Left ventricle myocardium inferior (tissue), 1 donor: ENCODE data around the gene RALA. TPM values are rescaled to one million over a fixed set of nuclear protein-coding genes. Genes with fewer than 3 reads are reported as not detected.

Experiments used
- DNase-seq: peaks from one replicate; pipeline ENCODE4 v3.0.0-alpha.2; 2020
- H3K27ac ChIP-seq: fragments of 200-600 bp; replicated peaks from 2 replicates; pipeline ENCODE4 v1.8.0; 2021
- H3K27me3 ChIP-seq: fragments of 200-600 bp; 2 replicates; pipeline ENCODE4 v1.8.0; 2021; ENCODE audit warnings: low read depth
- H3K36me3 ChIP-seq: fragments of 200-600 bp; 2 replicates; pipeline ENCODE4 v1.8.0; 2021
- H3K4me1 ChIP-seq: fragments of 200-600 bp; 2 replicates; pipeline ENCODE4 v1.8.0; 2021
- H3K4me3 ChIP-seq: fragments of 200-600 bp; 2 replicates; pipeline ENCODE4 v1.8.0; 2021; ENCODE audit warnings: mild to moderate bottlenecking, moderate library complexity
- H3K9me3 ChIP-seq: fragments of 200-600 bp; replicated peaks from 2 replicates; pipeline ENCODE4 v1.8.0; 2021
- intact Hi-C: fragments of 100-400 bp; cut with micrococcal nuclease; formaldehyde crosslinking; loops from one replicate; pipeline ENCODE4 v1.11.0; 2022
- total RNA-seq: library from RNA; stranded (reverse); fragmentation: NEBNext Ultra II Directional; extraction: Animal tissue kit (Norgen Biotek cat#: 25700); gene quantifications from one replicate; pipeline ENCODE4 v1.2.1, GENCODE V29; 2021
- TF ChIP-seq, protein P1 (sequence below): fragments of 200-600 bp; IDR thresholded peaks from 2 replicates; pipeline ENCODE4 v1.8.0; 2021; ENCODE audit warnings: antibody characterized with exemption, mild to moderate bottlenecking, borderline replicate concordance
- donor health status: DM: no; HTN: yes; CAD: no; lungs with severe emphysema.

Gene RALA
- total RNA-seq, 1 donor from 2014 or later: 29.1 TPM

DNA sequence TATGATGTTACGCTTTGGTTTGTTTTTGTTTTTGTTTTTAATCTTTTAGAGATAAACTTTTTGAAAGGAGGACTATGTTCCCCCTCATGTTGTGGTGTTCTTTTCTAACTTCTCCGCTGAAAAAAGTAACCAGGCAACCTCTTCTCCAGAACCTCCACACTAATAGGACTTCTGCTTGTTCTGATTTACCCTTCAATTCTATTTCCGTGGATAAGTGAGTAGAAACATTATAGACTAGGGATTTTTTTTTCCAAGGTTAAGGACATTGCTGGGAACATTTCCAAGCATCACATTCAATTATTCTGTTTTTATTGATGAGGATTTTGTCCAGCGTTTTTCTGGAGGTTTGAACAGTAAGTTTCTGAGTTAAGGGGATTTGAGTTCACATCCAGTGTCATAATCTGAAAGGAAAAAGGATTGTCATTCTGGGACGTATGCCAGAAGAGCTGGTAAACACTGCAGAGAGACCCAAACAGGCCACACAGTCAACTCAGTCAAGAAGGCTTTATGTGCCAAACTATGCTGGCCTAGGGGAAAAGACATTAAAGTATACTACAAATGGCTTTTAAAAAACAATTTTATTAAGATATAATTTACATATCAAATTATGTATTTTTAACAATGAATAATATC lies 28.3 kb upstream of the RALA start:
- Histone ChIP-seq H3K27ac (no peak overlapping the region), H3K4me1 (peaks cover 9% of the 10 kb centered on the region), H3K4me3 (no peak overlapping the region), H3K9me3 (no peaks in the 10 kb centered on the region), H3K36me3 (no peaks in the 10 kb centered on the region), H3K27me3 (no peaks in the 10 kb centered on the region)
- intact Hi-C loops: no loop called here
- TF ChIP-seq, protein P1, sequence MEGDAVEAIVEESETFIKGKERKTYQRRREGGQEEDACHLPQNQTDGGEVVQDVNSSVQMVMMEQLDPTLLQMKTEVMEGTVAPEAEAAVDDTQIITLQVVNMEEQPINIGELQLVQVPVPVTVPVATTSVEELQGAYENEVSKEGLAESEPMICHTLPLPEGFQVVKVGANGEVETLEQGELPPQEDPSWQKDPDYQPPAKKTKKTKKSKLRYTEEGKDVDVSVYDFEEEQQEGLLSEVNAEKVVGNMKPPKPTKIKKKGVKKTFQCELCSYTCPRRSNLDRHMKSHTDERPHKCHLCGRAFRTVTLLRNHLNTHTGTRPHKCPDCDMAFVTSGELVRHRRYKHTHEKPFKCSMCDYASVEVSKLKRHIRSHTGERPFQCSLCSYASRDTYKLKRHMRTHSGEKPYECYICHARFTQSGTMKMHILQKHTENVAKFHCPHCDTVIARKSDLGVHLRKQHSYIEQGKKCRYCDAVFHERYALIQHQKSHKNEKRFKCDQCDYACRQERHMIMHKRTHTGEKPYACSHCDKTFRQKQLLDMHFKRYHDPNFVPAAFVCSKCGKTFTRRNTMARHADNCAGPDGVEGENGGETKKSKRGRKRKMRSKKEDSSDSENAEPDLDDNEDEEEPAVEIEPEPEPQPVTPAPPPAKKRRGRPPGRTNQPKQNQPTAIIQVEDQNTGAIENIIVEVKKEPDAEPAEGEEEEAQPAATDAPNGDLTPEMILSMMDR: no peak
- DNase-seq: no peak

DNA sequence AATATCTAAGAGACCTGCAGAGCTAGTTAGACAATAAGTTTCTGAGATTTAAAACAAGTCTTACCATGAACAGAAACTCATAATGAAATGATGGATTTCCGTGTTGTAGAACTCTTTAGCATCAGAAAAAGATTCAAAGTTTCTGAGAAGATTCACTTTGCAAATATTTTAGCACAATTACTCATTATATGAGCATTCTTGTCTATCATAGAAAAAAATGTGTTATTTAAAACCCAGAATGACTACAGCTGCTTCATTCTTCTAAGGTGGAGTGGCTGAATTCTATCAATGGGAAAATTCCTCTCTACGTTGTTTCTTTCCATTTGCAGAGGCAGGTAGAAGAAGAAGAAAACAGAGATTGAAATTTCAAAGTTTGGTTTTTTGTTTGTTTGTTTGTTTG lies 21.0 kb upstream of the RALA start:
- Histone ChIP-seq H3K27ac (no peak overlapping the region), H3K4me1 (peaks cover 12% of the 10 kb centered on the region), H3K27me3 (no peaks in the 10 kb centered on the region), H3K4me3 (no peak overlapping the region), H3K9me3 (no peaks in the 10 kb centered on the region), H3K36me3 (no peaks in the 10 kb centered on the region)
- TF ChIP-seq, protein P1: no peak
- DNase-seq: no peak
- intact Hi-C loops: no loop called here

DNA sequence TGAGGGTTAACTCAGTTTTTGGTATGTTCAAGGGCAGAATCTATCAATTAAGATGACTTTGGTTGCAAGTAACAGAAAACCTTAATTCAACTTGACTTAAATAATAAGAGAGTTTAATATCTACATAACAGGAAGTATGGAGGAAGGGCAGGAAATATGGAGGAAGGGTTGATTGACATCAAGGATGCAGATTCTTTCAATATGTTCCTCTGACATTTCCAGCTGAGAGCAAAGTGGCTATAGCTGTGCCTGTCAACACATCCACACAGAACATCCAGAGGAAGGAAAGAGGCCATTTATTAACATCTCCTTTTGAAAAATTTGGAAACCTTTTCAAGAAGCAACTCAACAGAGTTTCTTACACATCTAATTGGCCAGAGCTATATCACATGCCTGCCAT lies 19.4 kb upstream of the RALA start:
- TF ChIP-seq, protein P1: no peak
- H3K36me3 ChIP-seq: no peaks in the 10 kb centered on the region
- no peaks in the 10 kb centered on the region for H3K27me3 ChIP-seq
- peaks cover 20% of the 10 kb centered on the region for H3K4me1 ChIP-seq
- H3K27ac ChIP-seq: no peak overlapping the region
- DNase-seq: no peak
- H3K9me3 ChIP-seq: no peaks in the 10 kb centered on the region
- no peak overlapping the region for H3K4me3 ChIP-seq
- intact Hi-C loops: no loop called here

DNA sequence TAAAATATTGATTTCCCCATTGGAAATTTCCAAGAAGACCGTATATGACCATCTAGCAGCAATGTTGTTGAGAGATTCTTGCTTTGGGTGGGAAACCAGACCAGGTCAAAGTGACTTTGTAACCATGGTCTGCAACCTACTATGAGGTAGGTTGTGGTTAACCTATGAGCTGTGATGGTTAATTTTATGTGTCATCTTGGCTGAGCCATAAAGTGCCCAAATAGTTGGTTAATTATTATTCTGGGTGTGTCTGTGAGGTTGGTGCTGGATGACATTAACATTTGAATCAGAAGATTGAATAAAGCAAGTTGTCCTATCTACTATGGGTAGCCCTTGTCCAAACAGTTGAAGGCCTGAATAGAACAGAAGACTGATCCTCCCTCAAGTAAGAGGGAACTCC lies 18.3 kb upstream of the RALA start:
- Histone ChIP-seq H3K27me3 (no peaks in the 10 kb centered on the region), H3K4me3 (no peak overlapping the region), H3K4me1 (peaks cover 32% of the 10 kb centered on the region), H3K36me3 (no peaks in the 10 kb centered on the region), H3K27ac (no peak overlapping the region), H3K9me3 (no peaks in the 10 kb centered on the region)
- TF ChIP-seq, protein P1: no peak
- intact Hi-C loops: no loop called here
- no peak for DNase-seq

DNA sequence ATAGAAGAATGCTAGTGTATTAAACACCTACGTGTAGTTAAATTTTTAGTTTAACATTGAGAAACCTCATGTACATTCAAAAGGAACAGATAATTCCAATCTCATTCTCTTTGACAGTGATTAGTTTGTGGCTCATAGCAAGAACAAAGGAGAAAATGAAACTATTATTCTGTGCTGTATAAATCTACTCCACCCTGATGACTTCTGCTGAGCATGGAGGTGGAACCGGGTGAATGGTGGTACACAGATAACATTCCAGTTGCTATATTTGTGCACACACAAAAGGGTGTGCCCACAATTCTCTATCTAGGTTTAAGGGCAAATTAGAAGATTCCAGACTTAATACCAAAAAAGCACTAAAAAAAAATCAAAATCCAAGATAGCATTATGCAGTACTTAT lies 17.0 kb upstream of the RALA start:
- no peak for DNase-seq
- peak overlapping the region; percentile 30 for H3K27ac ChIP-seq
- peaks cover 35% of the 10 kb centered on the region for H3K4me1 ChIP-seq
- H3K9me3 ChIP-seq: no peaks in the 10 kb centered on the region
- TF ChIP-seq, protein P1: no peak
- H3K36me3 ChIP-seq: no peaks in the 10 kb centered on the region
- no peaks in the 10 kb centered on the region for H3K27me3 ChIP-seq
- no peak overlapping the region for H3K4me3 ChIP-seq
- intact Hi-C loops: no loop called here
